HG03025 (cell line): ENCODE measurements around the gene RHBDD2.
"Not testable (repeated sequence)": the region's sequence is repeated elsewhere in the genome, so short reads cannot be mapped to it uniquely, and the experiment has no call there.

Source experiments
- ATAC-seq: cut with Tn5 transposase; IDR thresholded peaks from one replicate; pipeline ENCODE4 v1.9.1; 2021; ENCODE audit warnings: mild to moderate bottlenecking, moderate library complexity; ENCODE audit not compliant: unreplicated experiment, low FRiP score

Gene RHBDD2

DNA sequence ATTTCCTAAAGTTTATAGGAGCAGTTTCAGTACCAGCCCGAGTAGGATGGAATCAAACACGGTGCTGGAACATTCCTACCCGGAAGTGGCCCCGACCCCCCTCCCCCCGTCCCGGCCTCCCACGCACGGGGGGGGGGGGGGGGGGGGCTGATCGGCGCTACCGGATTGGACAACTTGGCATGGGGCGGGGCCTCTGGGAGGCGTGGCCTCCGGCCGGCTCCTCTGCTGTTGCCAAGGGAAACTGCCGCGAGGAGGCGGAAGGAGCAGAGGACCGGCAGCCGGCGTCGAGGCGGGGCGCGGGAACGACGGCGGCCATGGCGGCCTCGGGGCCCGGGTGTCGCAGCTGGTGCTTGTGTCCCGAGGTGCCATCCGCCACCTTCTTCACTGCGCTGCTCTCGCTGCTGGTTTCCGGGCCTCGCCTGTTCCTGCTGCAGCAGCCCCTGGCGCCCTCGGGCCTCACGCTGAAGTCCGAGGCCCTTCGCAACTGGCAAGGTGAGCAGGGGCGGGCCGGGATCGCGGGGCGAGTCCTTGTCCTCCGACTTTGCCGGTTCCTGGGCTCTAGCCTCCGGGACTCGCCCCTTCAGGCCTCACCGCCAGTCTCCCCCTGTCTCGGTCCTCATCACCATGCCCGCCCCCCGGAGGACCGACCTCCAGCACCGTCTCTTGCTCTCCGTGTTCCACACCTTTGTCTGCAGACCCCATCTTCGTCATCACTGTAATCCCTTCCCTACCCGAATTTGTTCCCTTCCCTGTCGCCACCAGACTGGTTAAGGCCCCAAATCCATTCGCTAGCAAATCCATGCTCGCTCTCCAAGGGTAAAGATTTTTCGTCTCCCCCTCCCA is at the start of gene RHBDD2:
TSS of gene RHBDD2 (plus strand) at position 266 of the 843 bp plus-strand sequence. CDS start at position 315, 49 bp downstream.
- peak; percentile 82 for ATAC-seq

DNA sequence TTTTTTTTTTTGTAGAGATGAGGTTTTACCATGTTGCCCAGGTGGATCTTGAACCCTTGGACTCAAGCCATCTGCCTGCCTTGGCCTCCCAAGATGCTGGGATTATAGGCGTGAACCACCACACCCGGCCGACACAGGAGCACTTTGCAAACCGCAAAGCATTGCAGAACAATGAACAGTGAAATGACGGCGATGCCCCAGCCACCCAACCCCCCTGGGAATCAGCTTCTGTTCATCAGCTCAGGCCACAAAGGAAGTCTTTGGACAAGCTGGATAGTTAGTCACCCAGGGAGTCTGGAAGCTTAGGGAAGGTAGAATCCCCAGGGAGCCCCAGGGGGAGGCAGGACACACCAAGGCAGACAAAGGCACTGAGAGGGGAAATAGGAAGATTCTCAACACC is 49.2 kb upstream of the RHBDD2 start:
- not testable (repeated sequence) for ATAC-seq

DNA sequence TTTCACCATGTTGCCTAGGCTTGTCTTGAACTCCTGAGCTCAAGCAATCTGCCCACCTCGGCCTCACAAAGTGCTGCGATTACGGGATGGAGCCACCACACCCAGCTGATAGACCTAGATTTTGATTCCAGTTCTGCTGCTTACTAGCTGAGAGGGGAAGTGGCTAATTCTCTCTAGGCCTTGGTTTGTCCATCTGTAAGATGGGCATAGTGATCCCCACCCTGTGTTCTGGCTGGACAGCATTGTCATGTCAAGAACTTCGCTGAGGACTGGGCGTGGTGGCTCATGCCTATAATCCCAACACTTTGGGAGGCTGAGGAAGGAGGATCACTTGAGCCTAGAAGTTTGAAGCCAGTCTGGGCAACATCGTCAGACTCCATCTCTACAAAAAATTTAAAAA is 47.9 kb upstream of the RHBDD2 start:
- no peak for ATAC-seq

DNA sequence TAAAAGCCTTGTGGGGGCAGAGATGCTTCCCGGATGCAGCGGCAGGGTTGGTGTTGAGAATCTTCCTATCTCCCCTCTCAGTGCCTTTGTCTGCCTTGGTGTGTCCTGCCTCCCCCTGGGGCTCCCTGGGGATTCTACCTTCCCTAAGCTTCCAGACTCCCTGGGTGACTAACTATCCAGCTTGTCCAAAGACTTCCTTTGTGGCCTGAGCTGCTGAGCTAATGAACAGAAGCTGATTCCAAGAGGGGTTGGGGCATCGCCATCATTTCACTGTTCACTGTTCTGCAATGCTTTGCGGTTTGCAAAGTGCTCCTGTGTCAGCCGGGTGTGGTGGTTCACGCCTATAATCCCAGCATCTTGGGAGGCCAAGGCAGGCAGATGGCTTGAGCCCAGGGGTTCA is 45.2 kb upstream of the RHBDD2 start:
- not testable (repeated sequence) for ATAC-seq

DNA sequence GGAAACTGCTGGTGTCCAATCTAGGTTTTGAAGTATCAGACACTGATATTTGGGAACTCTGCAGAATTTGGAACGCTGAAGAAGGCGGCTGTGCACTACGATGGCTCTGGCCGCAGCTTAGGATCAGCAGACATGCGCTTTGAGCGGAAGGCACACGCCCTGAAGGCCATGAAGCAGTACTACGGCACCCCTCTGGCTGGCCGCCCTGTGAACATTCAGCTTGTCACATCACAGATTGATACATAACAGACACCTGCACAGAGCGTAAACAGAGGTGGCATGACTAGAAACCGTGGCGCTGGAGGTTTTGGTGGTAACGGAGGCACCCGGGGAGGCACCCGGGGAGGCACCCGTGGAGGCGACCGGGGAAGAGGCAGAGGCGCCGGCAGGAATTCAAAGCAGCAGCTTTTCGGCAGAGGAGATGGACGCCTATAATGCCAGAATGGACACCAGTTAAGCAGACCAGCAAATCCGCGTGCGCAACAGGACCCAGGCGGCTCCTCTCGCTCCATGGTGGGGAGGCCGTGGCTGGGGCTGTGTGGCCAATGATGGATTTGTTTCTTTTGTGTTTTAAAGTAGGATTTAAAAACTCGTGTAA is 43.0 kb upstream of the RHBDD2 start:
- no peak for ATAC-seq

DNA sequence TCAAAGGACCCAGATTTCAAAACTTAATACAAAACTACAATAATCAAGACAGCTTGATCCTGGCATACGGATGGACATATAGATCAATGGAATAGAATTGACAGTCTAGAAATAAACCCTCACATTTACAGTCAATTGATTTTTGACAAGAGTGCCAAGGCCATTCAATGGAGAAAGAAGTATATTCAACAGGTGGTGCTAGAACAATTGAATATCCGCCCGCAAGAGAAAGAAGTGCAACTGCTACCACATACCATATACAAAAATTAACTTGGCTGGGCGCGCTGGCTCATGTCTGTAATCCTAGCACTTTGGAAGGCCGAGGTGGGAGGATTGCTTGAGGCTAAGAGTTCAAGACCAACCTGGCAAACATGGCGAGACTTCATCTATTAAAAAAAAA is 42.0 kb upstream of the RHBDD2 start:
- no peak for ATAC-seq

DNA sequence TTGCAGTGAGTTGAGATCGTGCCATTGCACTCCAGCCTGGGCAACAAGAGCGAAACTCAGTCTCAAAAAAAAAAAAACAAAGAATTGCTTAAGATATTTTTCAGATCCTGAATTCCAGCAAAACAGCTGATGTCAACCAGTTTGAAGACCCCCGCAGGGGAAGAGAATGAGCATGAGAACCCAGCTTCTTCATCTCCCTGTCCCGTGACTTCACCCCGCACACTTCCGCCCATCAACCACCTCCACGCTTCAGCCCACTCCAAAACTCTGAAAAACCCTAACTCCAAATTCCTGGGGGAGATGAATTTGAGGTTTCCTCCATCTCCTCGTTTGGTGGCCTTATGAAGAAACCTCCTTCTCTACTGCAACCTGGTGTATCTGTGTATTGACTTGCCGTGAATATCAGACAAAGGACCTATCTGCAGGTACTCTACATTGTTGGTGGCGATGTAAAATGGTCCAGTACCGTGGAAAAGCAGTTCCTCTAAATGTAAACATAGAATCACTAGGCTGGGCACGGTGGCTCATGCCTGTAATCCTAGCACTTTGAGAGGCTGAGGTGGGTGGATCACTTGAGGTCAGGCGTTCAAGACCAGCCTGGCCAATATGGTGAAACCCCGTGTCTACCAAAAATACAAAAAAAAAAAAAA is 40.4 kb upstream of the RHBDD2 start:
- ATAC-seq, result not testable (repeated sequence)

DNA sequence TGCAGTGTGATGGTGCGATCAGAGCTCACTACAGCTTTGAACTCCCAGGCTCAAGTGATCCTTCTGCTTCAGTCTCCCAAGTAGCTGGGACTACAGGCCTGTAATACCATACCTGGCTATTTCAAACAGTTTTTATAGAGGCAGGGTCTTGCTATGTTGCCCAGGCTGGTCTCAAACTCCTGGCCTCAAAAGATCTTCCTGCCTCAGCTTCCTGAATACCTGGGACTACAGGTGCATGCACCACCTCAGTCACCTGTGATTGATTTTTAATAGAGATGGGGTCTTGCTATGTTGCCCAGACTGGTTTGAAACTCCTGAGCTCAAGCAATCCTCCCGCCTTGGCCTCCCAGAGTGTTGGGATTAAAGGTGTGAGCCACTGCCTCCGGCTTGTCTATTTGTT is 38.8 kb upstream of the RHBDD2 start:
- no peak for ATAC-seq

DNA sequence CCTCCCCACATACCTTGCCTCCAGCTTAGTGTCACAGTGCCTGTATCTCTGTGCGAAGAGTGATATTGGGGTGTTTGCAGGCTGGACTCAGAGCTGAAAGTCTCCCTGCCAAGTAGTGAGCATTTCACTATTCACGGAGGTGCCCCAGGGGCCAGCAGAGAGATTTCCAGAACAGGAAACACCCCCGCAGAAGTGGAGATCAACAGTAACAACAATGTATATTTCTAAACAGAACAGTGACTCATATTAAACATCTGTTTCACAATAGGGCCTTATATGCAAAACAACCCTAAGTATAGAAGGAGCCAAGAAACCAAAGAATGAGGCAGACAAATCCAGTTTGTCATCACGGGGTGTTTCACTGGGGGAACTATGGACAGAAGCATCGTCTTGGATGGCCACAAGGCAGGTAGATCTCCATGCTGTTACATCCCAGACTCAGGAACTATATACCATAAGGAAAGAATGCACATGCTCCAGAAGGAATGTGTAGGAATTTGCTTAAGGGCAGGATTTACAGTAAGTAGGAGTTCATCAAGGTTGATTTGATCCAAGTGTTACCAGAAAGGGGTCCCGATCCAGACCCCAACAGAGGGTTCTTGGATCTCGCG is 35.9 kb upstream of the RHBDD2 start:
- peak; percentile 84 for ATAC-seq

DNA sequence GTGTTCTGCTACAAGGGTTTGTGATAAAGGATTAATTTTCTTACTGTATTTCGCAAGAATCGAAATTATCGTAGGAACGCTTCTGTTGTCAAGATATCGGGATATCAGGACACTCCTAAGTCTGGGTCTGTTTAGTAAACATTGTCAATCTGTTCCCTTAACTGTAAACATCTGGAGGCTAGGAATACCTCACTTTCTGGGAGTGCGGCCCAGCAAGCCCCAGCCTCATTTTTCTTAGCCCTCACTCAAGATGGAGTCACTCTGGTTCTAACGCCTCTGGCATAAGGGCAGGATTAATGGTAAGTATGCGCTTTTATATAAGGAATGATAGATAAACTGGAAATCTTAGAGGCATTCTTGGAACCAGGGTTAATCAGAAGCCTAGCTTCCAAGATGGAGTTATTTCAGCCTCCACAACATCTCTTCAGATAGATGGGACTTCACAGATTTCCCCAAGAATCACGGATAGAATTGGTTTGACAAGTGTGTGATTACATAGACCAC is 35.2 kb upstream of the RHBDD2 start:
- no peak for ATAC-seq

DNA sequence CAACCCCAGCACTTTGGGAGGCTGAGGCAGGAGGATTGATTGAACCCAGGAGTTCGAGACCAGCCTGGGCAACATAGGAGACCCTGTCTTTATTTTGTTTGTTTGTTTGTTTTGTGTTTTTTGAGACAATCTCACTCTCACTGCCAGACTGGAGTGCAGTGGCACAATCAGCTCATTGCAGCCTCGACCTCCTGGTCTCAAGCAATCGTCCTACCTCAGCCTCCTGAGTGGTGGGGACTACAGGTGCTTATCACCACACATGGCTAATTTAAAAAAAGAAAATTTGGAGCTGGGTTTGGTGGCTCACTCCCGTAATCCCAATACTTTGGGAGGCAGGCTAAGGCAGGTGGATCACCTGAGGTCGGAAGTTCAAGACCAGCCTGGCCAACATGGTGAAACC is 34.7 kb upstream of the RHBDD2 start:
- ATAC-seq, result no peak

DNA sequence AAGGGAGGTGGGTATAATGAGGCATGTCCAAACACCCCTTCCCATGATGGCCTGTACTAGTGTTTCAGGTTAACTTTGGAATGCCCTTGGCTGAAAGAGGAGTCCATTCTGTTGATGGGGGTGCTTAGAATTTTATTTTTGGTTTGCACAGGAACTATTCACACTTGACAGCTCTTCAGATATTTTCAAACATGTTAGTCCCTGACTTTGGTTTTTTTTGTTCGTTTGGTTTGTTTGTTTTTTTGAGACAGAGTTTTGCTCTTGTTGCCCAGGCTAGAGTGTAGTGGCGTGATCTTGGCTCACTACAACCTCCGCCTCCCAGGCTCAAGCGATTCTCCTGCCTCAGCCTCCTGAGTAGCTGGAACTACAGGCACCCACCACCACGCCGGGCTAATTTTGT is 33.7 kb upstream of the RHBDD2 start:
- ATAC-seq, result not testable (repeated sequence)

DNA sequence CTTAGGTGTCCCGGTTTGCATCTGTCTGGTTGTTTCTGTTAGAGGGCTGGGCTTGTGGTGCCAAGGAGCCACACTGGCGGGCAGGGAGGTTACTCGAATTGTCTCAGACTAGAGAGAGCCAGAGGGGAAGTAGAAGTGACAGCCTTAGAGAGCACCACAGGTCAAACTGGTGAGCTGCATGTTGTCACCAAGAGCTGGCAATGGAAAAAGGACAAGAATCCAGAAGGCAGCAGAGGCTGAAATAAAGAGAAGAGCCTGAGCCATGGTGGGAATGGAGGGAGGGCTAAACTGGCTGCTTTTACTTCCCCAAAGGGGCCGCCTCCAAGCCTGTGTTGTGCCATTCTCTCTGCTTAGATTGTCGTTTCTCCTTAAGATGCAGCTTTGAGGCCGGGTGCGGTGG is 31.1 kb upstream of the RHBDD2 start:
- ATAC-seq, result no peak

DNA sequence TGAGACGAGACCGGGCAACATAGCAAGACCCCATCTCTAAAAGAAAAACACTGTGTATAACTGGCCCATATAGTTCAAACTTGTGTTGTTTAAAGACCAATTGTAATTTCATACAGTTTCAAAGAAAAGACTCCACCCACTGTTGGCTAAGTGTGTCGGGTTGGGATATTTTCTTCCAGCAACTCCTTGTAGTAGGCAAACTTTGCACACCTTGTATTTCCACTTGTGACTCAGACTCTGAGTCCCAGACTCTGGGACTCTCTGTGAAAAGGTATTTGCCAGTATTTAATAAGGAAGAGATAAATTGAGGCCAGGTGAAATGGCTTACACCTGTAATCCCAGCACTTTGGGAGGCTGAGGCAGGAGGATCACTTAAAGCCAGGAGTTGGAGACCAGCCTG is 29.3 kb upstream of the RHBDD2 start:
- no peak for ATAC-seq

DNA sequence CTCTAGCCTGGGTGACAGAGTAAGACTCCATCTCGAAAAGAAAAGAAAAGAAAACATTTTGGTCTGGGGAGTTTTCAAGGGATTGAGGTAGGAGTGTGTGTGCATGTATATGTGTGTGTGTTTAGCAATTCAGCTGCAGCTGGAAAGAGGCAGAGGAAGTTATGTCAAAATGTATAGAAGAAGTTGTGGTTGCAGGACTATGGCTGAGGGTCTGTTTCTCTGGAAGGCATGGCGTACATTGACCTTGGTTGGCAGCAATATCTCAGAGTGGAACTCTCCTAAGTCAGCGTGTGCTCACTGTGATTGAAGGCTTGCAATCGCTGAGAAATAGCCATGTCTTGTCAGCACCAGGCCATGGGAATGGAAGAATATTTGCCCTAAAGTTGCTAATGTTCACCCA is 28.6 kb upstream of the RHBDD2 start:
- ATAC-seq, result no peak

DNA sequence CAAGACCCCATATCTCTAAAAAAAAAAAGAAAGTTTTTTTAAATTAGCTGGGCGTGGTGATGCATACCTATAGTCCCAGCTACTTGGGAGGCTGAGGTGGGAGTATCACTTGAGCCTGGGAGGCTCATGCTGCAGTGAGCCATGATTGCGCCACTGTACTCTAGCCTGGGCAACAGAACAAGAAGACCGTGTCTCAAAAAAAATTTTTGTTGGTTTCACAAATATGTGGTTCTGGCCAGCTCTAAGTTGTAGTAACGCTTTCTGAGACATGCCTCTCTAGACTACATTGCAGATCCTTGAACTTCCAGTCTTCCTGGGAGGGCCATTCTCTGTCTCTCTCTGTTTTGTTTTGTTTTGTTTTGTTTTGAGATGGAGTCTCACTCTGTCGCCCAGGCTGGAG is 24.6 kb upstream of the RHBDD2 start:
- ATAC-seq, result no peak

DNA sequence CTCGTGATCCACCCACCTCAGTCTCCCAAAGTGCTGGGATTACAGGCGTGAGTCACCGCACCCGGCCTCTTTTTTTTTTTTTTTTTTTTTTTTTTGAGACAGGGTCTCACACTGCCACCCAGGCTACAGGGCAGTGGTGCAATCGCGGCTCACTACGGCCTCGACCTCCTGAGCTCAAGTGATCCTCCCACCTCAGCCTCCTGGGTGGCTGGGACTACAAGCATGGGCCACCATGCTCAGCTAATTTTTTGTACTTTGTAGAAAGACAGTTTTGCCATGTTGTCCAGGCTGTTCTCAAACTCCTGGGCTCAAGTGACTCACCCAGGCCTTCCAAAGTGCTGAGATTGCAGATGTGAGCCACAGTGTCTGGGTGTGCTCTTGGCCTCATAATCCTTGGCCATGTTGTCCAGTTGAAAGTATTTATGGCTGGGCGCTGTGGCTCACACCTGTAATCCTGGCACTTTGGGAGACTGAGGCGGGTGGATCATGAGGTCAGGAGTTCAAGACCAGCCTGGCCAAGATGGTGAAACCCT is 24.0 kb upstream of the RHBDD2 start:
- not testable (repeated sequence) for ATAC-seq

DNA sequence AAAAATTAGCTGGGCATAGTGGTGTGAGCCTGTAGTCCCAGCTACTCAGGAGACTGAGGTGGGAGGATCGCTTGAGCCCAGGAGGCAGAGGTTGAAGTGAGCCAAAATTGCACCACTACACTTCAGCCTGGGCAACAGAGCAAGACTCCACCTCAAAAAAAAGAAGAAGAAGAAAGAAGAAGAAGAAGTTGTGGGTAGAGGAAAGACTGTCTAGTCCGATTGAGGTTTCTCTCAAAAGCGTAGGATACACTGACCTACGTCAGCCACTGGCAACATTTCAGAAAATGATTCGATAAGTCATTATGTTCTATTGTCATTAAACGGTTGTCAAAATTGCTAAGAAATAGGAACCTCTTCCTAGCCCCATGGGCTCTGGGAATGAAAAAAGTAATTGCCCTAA is 22.3 kb upstream of the RHBDD2 start:
- no peak for ATAC-seq

DNA sequence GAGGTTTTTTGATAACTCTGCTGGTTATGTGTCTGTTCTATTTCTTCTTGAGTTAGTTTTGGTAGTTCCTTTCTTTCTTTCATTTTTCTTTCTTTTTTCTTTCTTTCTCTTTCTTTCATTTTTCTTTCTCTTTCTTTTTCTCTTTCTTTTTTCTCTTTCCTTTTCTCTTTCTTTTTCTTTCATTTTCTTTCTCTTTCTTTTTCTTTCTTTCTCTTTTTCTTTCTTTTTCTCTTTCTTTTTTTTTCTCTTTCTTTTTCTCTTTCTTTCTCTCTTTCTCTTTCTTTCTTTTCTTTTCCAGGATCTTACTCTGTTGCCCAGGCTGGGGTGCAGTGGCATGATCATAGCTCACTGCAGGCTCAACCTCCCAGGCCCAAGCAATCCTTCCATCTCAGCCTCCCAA is 20.4 kb upstream of the RHBDD2 start:
- ATAC-seq, result no peak

DNA sequence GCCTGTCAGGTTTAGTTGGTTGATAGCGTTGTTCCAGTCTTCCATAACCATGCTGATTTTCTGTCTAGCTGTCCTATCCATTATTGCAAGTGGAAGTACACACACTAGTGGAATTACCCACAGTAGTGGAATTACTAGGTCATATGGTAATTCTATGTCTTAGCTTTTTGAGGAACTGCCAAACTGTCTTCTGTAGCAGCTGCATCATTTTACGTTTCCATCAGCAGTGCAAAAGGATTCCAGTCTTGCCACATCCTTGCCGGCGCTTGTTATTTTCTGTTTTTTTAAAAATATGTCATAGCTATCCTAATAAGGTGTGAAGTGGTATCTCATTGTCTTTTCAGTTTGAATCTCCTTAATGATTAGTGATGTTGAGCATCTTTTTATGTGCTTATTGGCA is 17.2 kb upstream of the RHBDD2 start:
- no peak for ATAC-seq

DNA sequence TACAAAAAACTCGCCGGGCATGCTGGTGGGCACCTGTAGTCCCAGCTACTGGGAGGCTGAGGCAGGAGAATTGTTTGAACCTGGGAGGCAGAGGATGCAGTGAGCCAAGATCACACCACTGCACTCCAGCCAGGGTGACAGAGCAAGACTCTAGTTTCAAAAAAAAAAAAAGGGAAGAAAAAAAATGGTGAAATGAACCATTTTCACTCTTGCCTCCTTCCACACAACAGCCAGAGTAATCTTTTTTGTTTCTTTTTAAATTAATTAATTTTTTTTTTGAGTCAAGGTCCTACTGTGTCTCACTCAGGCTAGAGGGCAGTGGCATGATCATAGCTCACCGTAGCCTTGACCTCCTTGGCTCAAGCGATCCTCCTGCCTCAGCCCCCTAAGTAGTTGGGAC is 14.6 kb upstream of the RHBDD2 start:
- not testable (repeated sequence) for ATAC-seq
